Measurements from ENCODE around the gene BCDIN3D. TPM values are rescaled to one million over a fixed set of nuclear protein-coding genes. Genes with fewer than 3 reads are reported as not detected.
A peak's percentile ranks its signal among the peaks of the same experiment; 100 is the strongest.

BCDIN3D gene
- total RNA-seq, 1 experiment from 2014 or later: 6.2 TPM

DNA sequence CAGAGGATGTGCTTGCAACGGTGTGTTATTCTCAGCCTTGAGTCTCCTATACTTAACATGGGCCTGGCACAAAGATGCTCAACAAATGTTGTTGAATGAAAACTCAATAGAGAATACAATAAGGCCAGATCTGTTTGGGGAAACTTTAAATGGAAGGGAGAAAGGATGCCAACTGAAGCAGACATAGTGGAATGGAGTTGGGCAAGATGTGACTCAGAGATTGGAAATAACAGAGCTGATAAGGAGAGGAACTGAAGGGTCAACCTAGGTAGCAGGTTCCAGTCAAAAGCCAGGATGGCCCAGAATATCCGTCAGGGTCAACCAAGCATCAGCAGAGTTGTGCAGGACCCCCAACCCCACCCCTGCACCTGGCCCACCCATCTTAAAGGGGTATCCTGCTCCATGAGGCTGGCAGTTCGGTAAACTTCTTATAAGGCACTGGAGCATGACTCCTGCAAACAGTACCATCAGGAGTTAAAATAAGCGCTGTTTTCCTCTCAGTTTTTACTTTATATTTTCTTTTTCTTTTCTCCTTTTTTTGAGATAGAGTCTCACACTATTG is 1.1 kb upstream of the BCDIN3D start:
- no TSS peak for BruUV-seq (replicated peaks)
- ChIA-PET POLR2A (interaction anchor here (0.8 to 4.8 kb wide), 12 partner anchors 8 to 1027 kb away, joined by 3 to 67 read pairs (median 6); partner anchors contain the start of genes LARP4, NCKAP5L and TMBIM6), CTCF (interaction anchor here (0.6 to 1.3 kb wide), 3 partner anchors 23 to 116 kb away, joined by 3 to 6 read pairs (median 4); no protein-coding TSS in a partner anchor)
- no peak for DNase-seq (ENCODE audit: unreplicated experiment)
- no peaks in the 10 kb centered on the region for H3K36me3 Mint-ChIP-seq (ENCODE audit: insufficient read depth, unreplicated experiment)
- H3K4me1 Mint-ChIP-seq (ENCODE audit: insufficient read depth, unreplicated experiment): peaks cover 11% of the 10 kb centered on the region
- peaks cover 9% of the 10 kb centered on the region for H3K27me3 Mint-ChIP-seq (ENCODE audit: insufficient read depth, unreplicated experiment)
- no peaks in the 10 kb centered on the region for H3K9me3 Mint-ChIP-seq (ENCODE audit: unreplicated experiment)
- H3K27ac Mint-ChIP-seq (ENCODE audit: low read depth, unreplicated experiment): no peak overlapping the region
- peak overlapping the region; percentile 81 for H3K4me3 Mint-ChIP-seq (ENCODE audit: unreplicated experiment)
- TF ChIP-seq, protein P1, sequence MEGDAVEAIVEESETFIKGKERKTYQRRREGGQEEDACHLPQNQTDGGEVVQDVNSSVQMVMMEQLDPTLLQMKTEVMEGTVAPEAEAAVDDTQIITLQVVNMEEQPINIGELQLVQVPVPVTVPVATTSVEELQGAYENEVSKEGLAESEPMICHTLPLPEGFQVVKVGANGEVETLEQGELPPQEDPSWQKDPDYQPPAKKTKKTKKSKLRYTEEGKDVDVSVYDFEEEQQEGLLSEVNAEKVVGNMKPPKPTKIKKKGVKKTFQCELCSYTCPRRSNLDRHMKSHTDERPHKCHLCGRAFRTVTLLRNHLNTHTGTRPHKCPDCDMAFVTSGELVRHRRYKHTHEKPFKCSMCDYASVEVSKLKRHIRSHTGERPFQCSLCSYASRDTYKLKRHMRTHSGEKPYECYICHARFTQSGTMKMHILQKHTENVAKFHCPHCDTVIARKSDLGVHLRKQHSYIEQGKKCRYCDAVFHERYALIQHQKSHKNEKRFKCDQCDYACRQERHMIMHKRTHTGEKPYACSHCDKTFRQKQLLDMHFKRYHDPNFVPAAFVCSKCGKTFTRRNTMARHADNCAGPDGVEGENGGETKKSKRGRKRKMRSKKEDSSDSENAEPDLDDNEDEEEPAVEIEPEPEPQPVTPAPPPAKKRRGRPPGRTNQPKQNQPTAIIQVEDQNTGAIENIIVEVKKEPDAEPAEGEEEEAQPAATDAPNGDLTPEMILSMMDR (IDR thresholded peaks at IDR 0.05; ENCODE audit: unreplicated experiment): no peak
- intact Hi-C loops (cut with micrococcal nuclease): no loop called here

DNA sequence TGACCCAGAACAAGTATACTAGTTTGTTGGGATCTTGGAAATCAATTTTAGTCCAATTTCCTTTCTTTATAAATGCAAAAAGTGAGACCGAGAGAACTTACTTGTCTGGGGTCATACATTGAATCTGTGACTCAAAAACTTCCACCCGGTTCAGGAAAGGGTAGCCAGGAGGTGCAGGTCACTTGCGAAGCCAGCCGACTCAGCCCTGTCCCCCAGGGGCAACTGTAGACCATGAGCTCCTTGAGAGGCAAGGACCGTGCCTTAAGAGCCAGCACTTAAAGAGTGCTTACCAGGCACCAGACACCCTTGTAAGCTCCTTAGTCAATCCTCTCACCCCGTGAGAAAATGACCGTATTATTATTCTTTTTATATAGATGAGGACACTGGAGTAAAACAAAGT is 505 bp upstream of the BCDIN3D start:
- H3K4me1 Mint-ChIP-seq (ENCODE audit: insufficient read depth, unreplicated experiment): peaks cover 13% of the 10 kb centered on the region
- POLR2A ChIA-PET: interaction anchor here (0.5 to 4.8 kb wide), 27 partner anchors 8 to 1027 kb away, joined by 3 to 67 read pairs (median 4); partner anchors contain the start of genes LARP4, NCKAP5L, RACGAP1 and SPATS2
- DNase-seq (ENCODE audit: unreplicated experiment): no peak
- intact Hi-C loops (cut with micrococcal nuclease): no loop called here
- peaks cover 3% of the 10 kb centered on the region for H3K36me3 Mint-ChIP-seq (ENCODE audit: insufficient read depth, unreplicated experiment)
- TF ChIP-seq, protein P1 (IDR thresholded peaks at IDR 0.05; ENCODE audit: unreplicated experiment): no peak
- TSS peak; percentile 86 for BruUV-seq (replicated peaks)
- peaks cover 4% of the 10 kb centered on the region for H3K27me3 Mint-ChIP-seq (ENCODE audit: insufficient read depth, unreplicated experiment)
- CTCF ChIA-PET: interaction anchor here (0.6 to 1.3 kb wide), 6 partner anchors 15 to 618 kb away, joined by 3 to 8 read pairs (median 4); partner anchors contain the start of gene NCKAP5L
- H3K9me3 Mint-ChIP-seq (ENCODE audit: unreplicated experiment): no peaks in the 10 kb centered on the region
- peak overlapping the region; percentile 92 for H3K27ac Mint-ChIP-seq (ENCODE audit: low read depth, unreplicated experiment)
- peak overlapping the region; percentile 81 for H3K4me3 Mint-ChIP-seq (ENCODE audit: unreplicated experiment)

- Mint-ChIP-seq H3K4me3 (ENCODE audit: unreplicated experiment) (no peak overlapping the region), H3K9me3 (ENCODE audit: unreplicated experiment) (no peaks in the 10 kb centered on the region), H3K36me3 (ENCODE audit: insufficient read depth, unreplicated experiment) (peaks cover 15% of the 10 kb centered on the region), H3K4me1 (ENCODE audit: insufficient read depth, unreplicated experiment) (peaks cover 16% of the 10 kb centered on the region), H3K27me3 (ENCODE audit: insufficient read depth, unreplicated experiment) (no peaks in the 10 kb centered on the region), H3K27ac (ENCODE audit: low read depth, unreplicated experiment) (no peak overlapping the region)
- CTCF ChIA-PET: interaction anchor here (0.6 to 6.6 kb wide), 23 partner anchors 10 to 1946 kb away, joined by 3 to 57 read pairs (median 4); partner anchors contain the start of genes NCKAP5L, TMBIM6 and TUBA1B
- DNase-seq (ENCODE audit: unreplicated experiment): peak; percentile 59
- intact Hi-C loops (cut with micrococcal nuclease): loop anchor here (1.0 to 2.0 kb wide), 2 partner anchors 63 to 194 kb away; no protein-coding TSS in a partner anchor
- POLR2A ChIA-PET: interaction anchor here (0.5 to 1.8 kb wide), 3 partner anchors 11 to 245 kb away, joined by 3 to 9 read pairs (median 7); partner anchors contain the start of genes NCKAP5L and TMBIM6
- TF ChIP-seq, protein P1 (IDR thresholded peaks at IDR 0.05; ENCODE audit: unreplicated experiment): peak; percentile 71
- BruUV-seq (replicated peaks): no TSS peak
These were observed 3.8 kb downstream of the BCDIN3D start for GRCh38 chr12:49838973-49839633.

DNA sequence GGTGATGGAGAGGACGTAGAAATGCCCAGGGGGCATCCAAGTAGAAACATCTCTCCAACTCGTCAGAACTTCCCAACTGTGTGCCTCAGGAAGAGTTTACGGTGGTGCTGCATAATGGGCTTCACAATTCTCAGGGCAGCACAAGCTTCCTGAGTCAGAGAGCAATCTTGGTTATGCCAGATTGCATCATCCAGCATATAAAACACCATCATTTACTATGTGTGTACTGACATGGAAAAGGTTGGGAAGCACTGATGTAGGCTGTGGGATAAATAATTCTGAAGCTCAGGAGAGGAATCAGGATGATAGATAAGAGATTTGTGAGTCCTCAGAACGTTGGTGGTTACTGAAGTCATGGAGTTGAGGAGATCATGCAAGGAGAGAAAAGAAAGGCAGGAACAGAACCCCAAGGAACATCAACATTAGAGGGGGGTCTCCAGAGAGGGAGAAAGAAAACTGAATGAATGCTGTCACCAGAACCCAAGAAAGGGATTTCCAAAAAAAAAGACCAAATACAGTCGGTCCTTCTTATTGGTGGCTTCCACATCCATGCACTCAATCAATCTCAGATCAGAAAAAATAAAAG is 10.0 kb downstream of the BCDIN3D start:
- peak overlapping the region; percentile 29 for H3K27ac Mint-ChIP-seq (ENCODE audit: low read depth, unreplicated experiment)
- peak; percentile 33 for DNase-seq (ENCODE audit: unreplicated experiment)
- POLR2A ChIA-PET: interaction anchor here (1.7 to 2.5 kb wide), 2 partner anchors 9 to 92 kb away, joined by 6 to 14 read pairs; partner anchors contain the start of genes BCDIN3D and TMBIM6

More for the DNA sequence above, 10.0 kb downstream of the BCDIN3D start:
- intact Hi-C loops (cut with micrococcal nuclease): no loop called here
- Mint-ChIP-seq H3K36me3 (ENCODE audit: insufficient read depth, unreplicated experiment) (peaks cover 8% of the 10 kb centered on the region), H3K4me3 (ENCODE audit: unreplicated experiment) (no peak overlapping the region), H3K27me3 (ENCODE audit: insufficient read depth, unreplicated experiment) (no peaks in the 10 kb centered on the region), H3K9me3 (ENCODE audit: unreplicated experiment) (no peaks in the 10 kb centered on the region), H3K4me1 (ENCODE audit: insufficient read depth, unreplicated experiment) (peaks cover 17% of the 10 kb centered on the region)
- TF ChIP-seq, protein P1 (IDR thresholded peaks at IDR 0.05; ENCODE audit: unreplicated experiment): no peak
- no TSS peak for BruUV-seq (replicated peaks)
- CTCF ChIA-PET: no interaction called here
